ENCODE measurements around the gene HOXD12.

The HOXD12 gene

GRCh38 chr2:176130957-176131847 is 31.6 kb downstream of the HOXD12 start:
- DNase-seq (ENCODE audit: low read depth), result no peak
- TF ChIP-seq, protein P1, sequence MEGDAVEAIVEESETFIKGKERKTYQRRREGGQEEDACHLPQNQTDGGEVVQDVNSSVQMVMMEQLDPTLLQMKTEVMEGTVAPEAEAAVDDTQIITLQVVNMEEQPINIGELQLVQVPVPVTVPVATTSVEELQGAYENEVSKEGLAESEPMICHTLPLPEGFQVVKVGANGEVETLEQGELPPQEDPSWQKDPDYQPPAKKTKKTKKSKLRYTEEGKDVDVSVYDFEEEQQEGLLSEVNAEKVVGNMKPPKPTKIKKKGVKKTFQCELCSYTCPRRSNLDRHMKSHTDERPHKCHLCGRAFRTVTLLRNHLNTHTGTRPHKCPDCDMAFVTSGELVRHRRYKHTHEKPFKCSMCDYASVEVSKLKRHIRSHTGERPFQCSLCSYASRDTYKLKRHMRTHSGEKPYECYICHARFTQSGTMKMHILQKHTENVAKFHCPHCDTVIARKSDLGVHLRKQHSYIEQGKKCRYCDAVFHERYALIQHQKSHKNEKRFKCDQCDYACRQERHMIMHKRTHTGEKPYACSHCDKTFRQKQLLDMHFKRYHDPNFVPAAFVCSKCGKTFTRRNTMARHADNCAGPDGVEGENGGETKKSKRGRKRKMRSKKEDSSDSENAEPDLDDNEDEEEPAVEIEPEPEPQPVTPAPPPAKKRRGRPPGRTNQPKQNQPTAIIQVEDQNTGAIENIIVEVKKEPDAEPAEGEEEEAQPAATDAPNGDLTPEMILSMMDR (IDR thresholded peaks at IDR 0.05; ENCODE audit: control insufficient read depth, insufficient read depth, low read depth, low read length, missing control alignments), result no peak
- H3K4me3 ChIP-seq (ENCODE audit: control insufficient read depth, low read depth, low read length), result peak overlapping the region; percentile 58

DNA sequence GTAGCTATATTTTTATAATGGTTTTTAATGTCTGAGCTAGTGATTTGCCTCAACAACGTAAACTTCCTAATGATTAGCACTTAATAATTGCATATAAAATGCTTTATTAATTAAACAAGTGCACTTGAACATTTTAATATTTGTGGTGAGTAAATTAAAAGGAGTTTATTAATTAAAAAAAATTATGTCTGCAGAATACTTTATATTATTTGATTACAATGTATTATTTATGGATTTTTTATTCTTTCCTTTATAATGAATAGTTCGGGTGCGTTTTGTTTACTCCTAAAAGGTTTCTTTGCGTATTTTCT is 32.2 kb downstream of the HOXD12 start:
- TF ChIP-seq, protein P1 (IDR thresholded peaks at IDR 0.05; ENCODE audit: control insufficient read depth, insufficient read depth, low read depth, low read length, missing control alignments), result no peak
- H3K4me3 ChIP-seq (ENCODE audit: control insufficient read depth, low read depth, low read length), result no peak overlapping the region
- no peak for DNase-seq (ENCODE audit: low read depth)

GRCh38 chr2:176132205-176133171 is 32.9 kb downstream of the HOXD12 start:
- H3K4me3 ChIP-seq (ENCODE audit: control insufficient read depth, low read depth, low read length), result no peak overlapping the region
- DNase-seq (ENCODE audit: low read depth), result no peak
- TF ChIP-seq, protein P1 (IDR thresholded peaks at IDR 0.05; ENCODE audit: control insufficient read depth, insufficient read depth, low read depth, low read length, missing control alignments), result no peak

DNA sequence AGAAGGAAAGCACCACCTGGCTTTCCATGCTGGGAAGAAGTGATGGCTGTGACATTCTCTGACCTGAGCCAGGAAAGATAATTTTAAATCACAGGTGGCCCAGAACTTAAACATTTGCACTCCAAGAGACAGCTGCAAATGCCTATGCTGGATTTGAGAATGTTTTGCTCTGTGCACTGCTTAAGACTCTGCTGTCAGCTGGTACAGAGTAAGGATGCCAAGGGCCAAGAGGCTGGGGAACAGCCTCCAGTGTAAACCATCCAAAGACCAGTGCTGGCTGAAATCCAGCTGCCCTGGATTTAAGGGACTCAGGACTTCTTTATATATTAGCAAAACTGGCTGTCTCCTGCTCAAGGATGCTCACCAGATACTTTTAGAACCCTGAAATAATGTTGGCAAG is 33.8 kb downstream of the HOXD12 start:
- no peak for DNase-seq (ENCODE audit: low read depth)
- H3K4me3 ChIP-seq (ENCODE audit: control insufficient read depth, low read depth, low read length), result no peak overlapping the region
- TF ChIP-seq, protein P1 (IDR thresholded peaks at IDR 0.05; ENCODE audit: control insufficient read depth, insufficient read depth, low read depth, low read length, missing control alignments), result no peak

GRCh38 chr2:176134035-176134434 is 34.4 kb downstream of the HOXD12 start:
- DNase-seq (ENCODE audit: low read depth), result no peak
- TF ChIP-seq, protein P1 (IDR thresholded peaks at IDR 0.05; ENCODE audit: control insufficient read depth, insufficient read depth, low read depth, low read length, missing control alignments), result no peak
- H3K4me3 ChIP-seq (ENCODE audit: control insufficient read depth, low read depth, low read length), result no peak overlapping the region

- H3K4me3 ChIP-seq (ENCODE audit: control insufficient read depth, low read depth, low read length), result no peak overlapping the region
Measured at GRCh38 chr2:176135035-176135440, 35.4 kb downstream of the HOXD12 start.

More at GRCh38 chr2:176135035-176135440, 35.4 kb downstream of the HOXD12 start:
- TF ChIP-seq, protein P1 (IDR thresholded peaks at IDR 0.05; ENCODE audit: control insufficient read depth, insufficient read depth, low read depth, low read length, missing control alignments), result no peak
- no peak for DNase-seq (ENCODE audit: low read depth)
